Neutrophil (primary cell): Measurements from ENCODE around the gene C22orf31.

Experiments
- H3K27ac ChIP-seq: fragments of 200-600 bp; sonication (generic); 2 replicates; pipeline ENCODE4 v1.5.1; 2016; ENCODE audit warnings: mild to moderate bottlenecking, moderate library complexity
- H3K27me3 ChIP-seq: fragments of 200-600 bp; sonication (generic); 2 replicates; pipeline ENCODE4 v1.6.0; 2016; ENCODE audit warnings: mild to moderate bottlenecking
- H3K36me3 ChIP-seq: fragments of 200-600 bp; sonication (generic); 2 replicates; pipeline ENCODE4 v1.5.1; 2017
- H3K4me1 ChIP-seq, 2 experiments: fragments of 200-600 bp in 1 of 2; sonication (generic) in 1 of 2; 1 replicate in 1 of 2; 2 replicates in 1 of 2; pipeline versions ENCODE4 v1.5.1 to v1.6.1; 2013 to 2016; ENCODE audit warnings: low read depth in 1 of 2, low read length in 1 of 2, mild to moderate bottlenecking in 1 of 2, moderate library complexity in 1 of 2; ENCODE audit not compliant: control insufficient read depth in 1 of 2, insufficient read depth in 1 of 2
- H3K4me3 ChIP-seq, 2 experiments: fragments of 200-600 bp in 1 of 2; sonication (generic) in 1 of 2; 1 replicate in 1 of 2; 2 replicates in 1 of 2; pipeline ENCODE4 v1.5.1; 2013 to 2016; ENCODE audit warnings: low read depth in 1 of 2, low read length in 1 of 2, mild to moderate bottlenecking in 1 of 2, moderate library complexity in 1 of 2
- H3K9me3 ChIP-seq: fragments of 200-600 bp; sonication (generic); 2 replicates; pipeline ENCODE4 v1.5.1; 2016
- CTCF ChIP-seq: fragments of 200-600 bp; sonication (generic); IDR thresholded peaks from 2 replicates; pipeline ENCODE4 v1.5.1; 2016; ENCODE audit warnings: antibody characterized with exemption

Gene C22orf31

GRCh38 chr22:29016067-29016938 lies 45.3 kb downstream of the C22orf31 start:
- Histone ChIP-seq H3K27ac (no peak overlapping the region), H3K9me3 (no peaks in the 10 kb centered on the region), H3K4me1 (no peaks in the 10 kb centered on the region), H3K27me3 (peaks cover 20% of the 10 kb centered on the region), H3K36me3 (no peaks in the 10 kb centered on the region), H3K4me3 (no peak overlapping the region)
- TF ChIP-seq CTCF = no peak

GRCh38 chr22:29014773-29015172 lies 46.9 kb downstream of the C22orf31 start:
- no peak for TF ChIP-seq CTCF
- Histone ChIP-seq H3K27me3 (peaks cover 25% of the 10 kb centered on the region), H3K9me3 (no peaks in the 10 kb centered on the region), H3K27ac (no peak overlapping the region), H3K4me3 (no peak overlapping the region), H3K4me1 (no peaks in the 10 kb centered on the region), H3K36me3 (no peaks in the 10 kb centered on the region)

GRCh38 chr22:29014293-29014692 lies 47.3 kb downstream of the C22orf31 start:
- Histone ChIP-seq H3K4me3 (no peak overlapping the region), H3K4me1 (no peaks in the 10 kb centered on the region), H3K9me3 (no peaks in the 10 kb centered on the region), H3K27ac (no peak overlapping the region), H3K36me3 (no peaks in the 10 kb centered on the region), H3K27me3 (peaks cover 25% of the 10 kb centered on the region)
- no peak for TF ChIP-seq CTCF

GRCh38 chr22:29012952-29013351 lies 48.7 kb downstream of the C22orf31 start:
- H3K27ac ChIP-seq = no peak overlapping the region
- no peak overlapping the region for H3K4me3 ChIP-seq
- H3K9me3 ChIP-seq = no peaks in the 10 kb centered on the region
- no peaks in the 10 kb centered on the region for H3K4me1 ChIP-seq
- TF ChIP-seq CTCF = no peak
- no peaks in the 10 kb centered on the region for H3K36me3 ChIP-seq
- H3K27me3 ChIP-seq = peaks cover 25% of the 10 kb centered on the region

- no peaks in the 10 kb centered on the region for H3K36me3 ChIP-seq
- no peaks in the 10 kb centered on the region for H3K9me3 ChIP-seq
- no peak overlapping the region for H3K4me3 ChIP-seq
- TF ChIP-seq CTCF = no peak
- H3K27me3 ChIP-seq = peaks cover 26% of the 10 kb centered on the region
- H3K4me1 ChIP-seq = no peaks in the 10 kb centered on the region
- H3K27ac ChIP-seq = no peak overlapping the region
Observed at GRCh38 chr22:29012101-29012433, 49.6 kb downstream of the C22orf31 start.
